Activated CD4-positive, alpha-beta T cell treated with anti-CD3 and anti-CD28 coated beads for 36 hours (primary cell): Measurements from ENCODE around the gene ABCB4. TPM values are rescaled to one million over a fixed set of nuclear protein-coding genes. Genes with fewer than 3 reads are reported as not detected.

ENCODE experiments used
- ATAC-seq: fragments of 200-7000 bp; cut with Tn5 transposase; one replicate; pipeline ENCODE4 v1.10.0; 2021; ENCODE audit warnings: mild to moderate bottlenecking, moderate library complexity
- CTCF ChIA-PET: fragments of 350-600 bp; sonication (Branson Sonifier 250); formaldehyde crosslinking; loops from one replicate; lab custom pipeline; 2021; ENCODE audit warnings: antibody characterized with exemption; lab: Charles Lee
- POLR2A ChIA-PET: fragments of 350-600 bp; sonication (Branson Sonifier 250); formaldehyde crosslinking; loops from one replicate; lab custom pipeline; 2021; ENCODE audit warnings: antibody characterized with exemption, inconsistent platforms; lab: Charles Lee
- DNase-seq: peaks from one replicate; pipeline ENCODE4 v3.0.0-alpha.2; 2020
- H3K27ac Mint-ChIP-seq: one replicate; pipeline ENCODE4 v1.8.0; 2021; ENCODE audit warnings: mixed read lengths
- H3K27me3 Mint-ChIP-seq: one replicate; pipeline ENCODE4 v1.8.0; 2021; ENCODE audit warnings: mixed read lengths
- H3K36me3 Mint-ChIP-seq: one replicate; pipeline ENCODE4 v1.8.0; 2021; ENCODE audit warnings: low read depth, mixed read lengths
- H3K4me1 Mint-ChIP-seq: one replicate; pipeline ENCODE4 v1.8.0; 2021; ENCODE audit warnings: mixed read lengths
- H3K4me3 Mint-ChIP-seq: one replicate; pipeline ENCODE4 v1.8.0; 2021; ENCODE audit warnings: mild to moderate bottlenecking, moderate library complexity, mixed read lengths
- H3K9me3 Mint-ChIP-seq: one replicate; pipeline ENCODE4 v1.8.0; 2021; ENCODE audit warnings: low read depth, mixed read lengths
- intact Hi-C, 2 experiments: fragments of 100-400 bp; cut with DNase I in 1 of 2; cut with micrococcal nuclease in 1 of 2; formaldehyde crosslinking; loops; one replicate each; pipeline versions ENCODE4 v1.14.2 to v1.15.1; 2022 to 2024; cut with DNase I, micrococcal nuclease
- total RNA-seq, 2 experiments: library from RNA; stranded (reverse); gene quantifications; one replicate each; pipeline ENCODE4 v1.2.3, GENCODE V29; 2021

The ABCB4 gene
- total RNA-seq, 2 experiments from 2014 or later: 0.39 TPM; not detected in 1

- POLR2A ChIA-PET: no interaction called here
- DNase-seq (no peak), ATAC-seq (no peak)
- H3K4me1 Mint-ChIP-seq: no peaks in the 10 kb centered on the region
- H3K9me3 Mint-ChIP-seq: no peaks in the 10 kb centered on the region
- H3K36me3 Mint-ChIP-seq: no peaks in the 10 kb centered on the region
- CTCF ChIA-PET: interaction anchor here (0.6 kb wide), 1 partner anchor 8 kb away, joined by 4 read pairs; no protein-coding TSS in a partner anchor
- peaks cover 14% of the 10 kb centered on the region for H3K27me3 Mint-ChIP-seq
- no peak overlapping the region for H3K4me3 Mint-ChIP-seq
- intact Hi-C loops: no loop called here
- no peak overlapping the region for H3K27ac Mint-ChIP-seq
These were observed 23.2 kb downstream of the ABCB4 start for GRCh38 chr7:87452279-87452678.

GRCh38 chr7:87451187-87451586 lies 24.3 kb downstream of the ABCB4 start:
- Mint-ChIP-seq H3K27ac (no peak overlapping the region), H3K4me1 (no peaks in the 10 kb centered on the region), H3K9me3 (no peaks in the 10 kb centered on the region), H3K27me3 (peaks cover 11% of the 10 kb centered on the region), H3K4me3 (no peak overlapping the region), H3K36me3 (no peaks in the 10 kb centered on the region)
- intact Hi-C loops: no loop called here
- DNase-seq: no peak
- no peak for ATAC-seq
- CTCF ChIA-PET: no interaction called here
- POLR2A ChIA-PET: no interaction called here

DNA sequence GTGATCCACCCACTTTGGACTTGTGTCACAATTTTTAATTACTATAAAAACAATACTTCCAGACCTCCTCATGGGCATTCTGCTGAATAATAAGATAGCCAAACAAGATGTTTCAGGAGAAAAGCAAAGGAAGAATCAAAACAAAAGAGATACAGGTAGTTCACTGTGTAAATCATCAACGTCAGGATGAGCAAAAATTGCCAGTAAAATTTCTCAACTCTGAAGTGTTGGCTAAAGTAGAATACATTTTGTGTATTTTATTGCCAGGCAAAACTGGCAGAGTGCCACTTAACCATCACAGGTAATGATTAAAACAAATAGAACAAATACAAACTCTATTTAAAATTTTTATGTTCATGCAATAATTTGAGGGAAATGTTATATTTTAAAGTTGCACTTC lies 24.8 kb downstream of the ABCB4 start:
- no peak for DNase-seq
- peaks cover 9% of the 10 kb centered on the region for H3K27me3 Mint-ChIP-seq
- no peaks in the 10 kb centered on the region for H3K4me1 Mint-ChIP-seq
- ChIA-PET CTCF (no interaction called here), POLR2A (no interaction called here)
- no peak overlapping the region for H3K27ac Mint-ChIP-seq
- no peak overlapping the region for H3K4me3 Mint-ChIP-seq
- intact Hi-C loops: no loop called here
- no peaks in the 10 kb centered on the region for H3K36me3 Mint-ChIP-seq
- no peak for ATAC-seq
- H3K9me3 Mint-ChIP-seq: no peaks in the 10 kb centered on the region

- Mint-ChIP-seq H3K9me3 (no peaks in the 10 kb centered on the region), H3K27ac (no peak overlapping the region), H3K27me3 (peaks cover 9% of the 10 kb centered on the region), H3K4me3 (no peak overlapping the region), H3K36me3 (no peaks in the 10 kb centered on the region), H3K4me1 (no peaks in the 10 kb centered on the region)
- ChIA-PET CTCF (no interaction called here), POLR2A (no interaction called here)
- intact Hi-C loops: no loop called here
- no peak for ATAC-seq
- DNase-seq: no peak
These were observed 27.1 kb downstream of the ABCB4 start for GRCh38 chr7:87448388-87448787.

DNA sequence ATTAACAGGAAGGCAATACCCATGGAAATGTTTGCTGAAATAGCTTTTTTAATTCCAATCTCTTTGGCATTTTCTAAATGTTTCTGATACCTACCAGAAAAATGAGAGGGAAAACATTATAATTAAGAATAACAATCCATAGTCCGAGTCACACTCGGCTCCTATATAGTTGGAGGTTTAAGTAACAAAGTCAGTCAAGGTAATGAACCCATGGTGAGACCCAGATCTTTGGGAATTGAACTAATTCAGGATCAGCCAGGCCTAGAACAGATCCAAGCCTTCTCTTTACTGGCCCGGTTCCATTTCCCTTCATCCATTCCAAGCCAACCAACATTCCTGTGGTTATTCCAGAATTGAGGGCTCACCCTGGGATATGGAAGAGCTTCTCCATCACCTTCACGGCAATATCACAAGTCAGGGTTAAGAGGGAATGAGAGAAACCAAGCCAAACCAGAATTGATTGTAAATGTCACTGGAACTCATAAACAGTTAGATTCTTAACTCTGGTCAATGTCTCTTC lies 28.3 kb downstream of the ABCB4 start:
- ChIA-PET POLR2A (no interaction called here), CTCF (interaction anchor here (0.6 kb wide), 1 partner anchor 154 kb away, joined by 3 read pairs; the partner anchor contains the start of gene ABCB1)
- Mint-ChIP-seq H3K36me3 (no peaks in the 10 kb centered on the region), H3K9me3 (no peaks in the 10 kb centered on the region), H3K4me3 (no peak overlapping the region), H3K27ac (no peak overlapping the region), H3K4me1 (no peaks in the 10 kb centered on the region), H3K27me3 (peaks cover 9% of the 10 kb centered on the region)
- DNase-seq: no peak
- ATAC-seq: no peak
- intact Hi-C loops: no loop called here

- peaks cover 6% of the 10 kb centered on the region for H3K27me3 Mint-ChIP-seq
- CTCF ChIA-PET: no interaction called here
- no peak for ATAC-seq
- intact Hi-C loops: no loop called here
- H3K27ac Mint-ChIP-seq: no peak overlapping the region
- H3K4me3 Mint-ChIP-seq: no peak overlapping the region
- no peak for DNase-seq
- POLR2A ChIA-PET: no interaction called here
- no peaks in the 10 kb centered on the region for H3K36me3 Mint-ChIP-seq
- H3K4me1 Mint-ChIP-seq: no peaks in the 10 kb centered on the region
- no peaks in the 10 kb centered on the region for H3K9me3 Mint-ChIP-seq
These were observed 29.6 kb downstream of the ABCB4 start for GRCh38 chr7:87445897-87446296.

DNA sequence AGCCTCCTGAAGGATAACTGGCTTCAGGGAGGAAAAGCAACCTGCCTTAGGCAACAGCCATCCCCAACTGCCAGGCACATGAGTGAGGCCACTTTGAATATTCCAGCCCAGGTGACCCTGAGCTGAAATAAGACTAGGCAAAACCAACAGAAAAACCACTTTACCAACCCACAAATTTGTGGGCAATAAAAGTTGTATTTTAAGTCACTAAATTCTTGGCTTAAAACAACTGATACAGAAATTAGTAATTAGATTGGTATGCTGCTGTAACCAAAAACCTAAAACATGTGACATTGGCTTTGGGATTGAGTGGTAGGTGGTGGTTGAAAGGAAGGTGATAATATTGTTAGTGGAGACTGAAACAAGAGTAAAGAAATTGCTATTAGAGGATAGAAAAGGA lies 39.9 kb downstream of the ABCB4 start:
- Mint-ChIP-seq H3K27me3 (no peaks in the 10 kb centered on the region), H3K36me3 (no peaks in the 10 kb centered on the region), H3K9me3 (no peaks in the 10 kb centered on the region), H3K4me3 (no peak overlapping the region), H3K4me1 (no peaks in the 10 kb centered on the region), H3K27ac (no peak overlapping the region)
- ATAC-seq (no peak), DNase-seq (no peak)
- ChIA-PET CTCF (interaction anchor here (0.5 kb wide), 1 partner anchor 60 kb away, joined by 3 read pairs; no protein-coding TSS in a partner anchor), POLR2A (no interaction called here)
- intact Hi-C loops: no loop called here

DNA sequence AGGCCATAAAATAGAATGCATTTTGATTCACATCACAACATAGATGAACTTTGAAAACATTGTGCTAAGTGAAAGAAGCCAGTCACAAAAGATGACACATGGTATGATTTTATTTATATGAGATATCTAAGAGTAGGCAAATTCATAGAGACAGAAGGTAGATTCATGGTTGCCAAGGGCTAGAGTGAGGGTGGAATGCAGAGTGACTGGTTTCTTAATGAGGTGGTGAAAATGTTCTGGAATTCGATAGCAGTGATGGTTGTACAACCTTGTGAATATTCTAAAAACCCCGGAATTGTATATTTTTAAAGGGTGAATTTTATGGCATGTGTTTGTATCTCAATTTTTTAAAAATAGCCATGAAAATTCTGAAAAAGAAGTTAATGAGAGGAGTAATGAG lies 42.9 kb downstream of the ABCB4 start:
- H3K4me1 Mint-ChIP-seq: no peaks in the 10 kb centered on the region
- ATAC-seq (no peak), DNase-seq (no peak)
- no peaks in the 10 kb centered on the region for H3K36me3 Mint-ChIP-seq
- no peaks in the 10 kb centered on the region for H3K9me3 Mint-ChIP-seq
- H3K27ac Mint-ChIP-seq: no peak overlapping the region
- ChIA-PET CTCF (no interaction called here), POLR2A (no interaction called here)
- intact Hi-C loops: no loop called here
- H3K27me3 Mint-ChIP-seq: peaks cover 8% of the 10 kb centered on the region
- H3K4me3 Mint-ChIP-seq: no peak overlapping the region

- Mint-ChIP-seq H3K27ac (no peak overlapping the region), H3K36me3 (no peaks in the 10 kb centered on the region), H3K27me3 (peaks cover 14% of the 10 kb centered on the region), H3K4me3 (no peak overlapping the region), H3K9me3 (no peaks in the 10 kb centered on the region), H3K4me1 (no peaks in the 10 kb centered on the region)
- ATAC-seq (no peak), DNase-seq (no peak)
- ChIA-PET POLR2A (no interaction called here), CTCF (no interaction called here)
- intact Hi-C loops: no loop called here
These were observed 48.2 kb downstream of the ABCB4 start for GRCh38 chr7:87427288-87427687.

DNA sequence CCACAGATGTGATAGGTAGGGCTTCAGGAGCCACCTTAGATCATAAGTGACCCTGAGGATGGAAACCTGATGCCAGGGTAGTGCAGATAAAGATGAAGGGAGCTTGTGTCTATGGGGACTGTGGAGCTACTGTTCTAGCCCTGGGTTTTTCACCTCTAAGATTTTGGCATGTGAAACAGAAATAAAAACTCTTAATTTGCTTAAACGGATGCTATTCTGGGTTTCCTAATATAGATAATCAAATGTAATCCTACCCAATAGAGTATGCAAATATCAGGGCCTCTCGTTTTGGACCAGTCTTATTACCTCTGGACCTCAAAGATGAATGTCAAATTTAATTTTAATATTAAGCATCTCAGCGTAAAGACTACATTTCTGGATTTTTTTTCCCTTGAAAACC lies 49.3 kb downstream of the ABCB4 start:
- CTCF ChIA-PET: no interaction called here

DNA sequence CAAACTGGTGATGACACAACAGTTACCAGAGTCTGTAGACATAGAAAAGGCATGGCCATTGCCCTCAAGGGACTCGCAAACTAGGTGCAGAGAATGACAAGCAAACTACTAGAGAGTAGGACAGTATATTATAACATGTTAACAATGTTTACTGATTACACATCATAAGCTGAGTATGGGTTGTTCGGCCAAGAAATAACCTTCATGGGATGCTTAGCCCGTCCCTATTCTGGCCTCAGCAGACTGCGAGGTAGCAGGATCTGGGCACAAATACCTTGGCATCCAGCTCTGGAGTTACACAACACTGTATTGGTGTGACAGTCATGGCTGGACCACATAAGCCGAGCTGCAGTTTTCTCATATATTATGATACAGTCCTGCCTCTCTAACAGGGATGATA lies 51.4 kb downstream of the ABCB4 start:
- DNase-seq (no peak), ATAC-seq (no peak)
- Mint-ChIP-seq H3K9me3 (no peaks in the 10 kb centered on the region), H3K4me1 (no peaks in the 10 kb centered on the region), H3K36me3 (no peaks in the 10 kb centered on the region), H3K27ac (no peak overlapping the region), H3K27me3 (peaks cover 14% of the 10 kb centered on the region), H3K4me3 (no peak overlapping the region)
- intact Hi-C loops: no loop called here
- ChIA-PET CTCF (interaction anchor here (1.1 kb wide), 1 partner anchor 10 kb away, joined by 5 read pairs; no protein-coding TSS in a partner anchor), POLR2A (no interaction called here)

More for the DNA sequence above, 49.3 kb downstream of the ABCB4 start:
- POLR2A ChIA-PET: no interaction called here
- H3K4me1 Mint-ChIP-seq: no peaks in the 10 kb centered on the region
- H3K27ac Mint-ChIP-seq: no peak overlapping the region
- H3K27me3 Mint-ChIP-seq: peaks cover 14% of the 10 kb centered on the region
- no peaks in the 10 kb centered on the region for H3K36me3 Mint-ChIP-seq
- ATAC-seq (no peak), DNase-seq (no peak)
- H3K4me3 Mint-ChIP-seq: no peak overlapping the region
- H3K9me3 Mint-ChIP-seq: no peaks in the 10 kb centered on the region
- intact Hi-C loops: no loop called here

DNA sequence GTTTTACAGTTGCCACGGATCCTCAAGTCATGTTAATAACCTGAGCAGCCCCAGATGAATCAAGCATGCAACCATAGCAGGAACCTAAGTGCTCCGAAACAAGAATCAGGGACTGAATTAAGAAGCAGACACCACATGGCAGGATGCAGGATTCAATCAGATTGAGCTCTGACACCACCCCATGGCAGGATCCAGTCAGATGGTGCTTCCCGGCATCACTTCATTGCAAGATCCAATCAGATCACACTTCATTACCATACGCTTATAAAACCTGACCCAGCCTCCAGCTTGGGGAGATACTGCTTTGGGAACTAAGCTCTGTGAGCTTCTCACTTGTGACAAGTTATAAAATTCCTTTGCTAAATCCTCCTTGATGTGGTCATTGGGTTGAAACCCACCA lies 55.3 kb downstream of the ABCB4 start:
- no peaks in the 10 kb centered on the region for H3K9me3 Mint-ChIP-seq
- DNase-seq (no peak), ATAC-seq (no peak)
- H3K4me3 Mint-ChIP-seq: no peak overlapping the region
- CTCF ChIA-PET: interaction anchor here (5.8 to 8.2 kb wide), 2 partner anchors 14 to 105 kb away, joined by 50 to 182 read pairs; no protein-coding TSS in a partner anchor
- H3K27ac Mint-ChIP-seq: no peak overlapping the region
- POLR2A ChIA-PET: no interaction called here
- peaks cover 2% of the 10 kb centered on the region for H3K27me3 Mint-ChIP-seq
- H3K36me3 Mint-ChIP-seq: no peaks in the 10 kb centered on the region
- H3K4me1 Mint-ChIP-seq: no peaks in the 10 kb centered on the region
- intact Hi-C loops: no loop called here
